GM12801 (cell line): Measurements from ENCODE around the gene PCDHA4.

Source experiments
- TF ChIP-seq, protein P1 (sequence below): IDR thresholded peaks from one replicate; pipeline ENCODE4 v1.5.1; 2011; ENCODE audit warnings: control low read depth; ENCODE audit not compliant: insufficient read length; ENCODE audit errors: extremely low read depth

PCDHA4 gene

DNA sequence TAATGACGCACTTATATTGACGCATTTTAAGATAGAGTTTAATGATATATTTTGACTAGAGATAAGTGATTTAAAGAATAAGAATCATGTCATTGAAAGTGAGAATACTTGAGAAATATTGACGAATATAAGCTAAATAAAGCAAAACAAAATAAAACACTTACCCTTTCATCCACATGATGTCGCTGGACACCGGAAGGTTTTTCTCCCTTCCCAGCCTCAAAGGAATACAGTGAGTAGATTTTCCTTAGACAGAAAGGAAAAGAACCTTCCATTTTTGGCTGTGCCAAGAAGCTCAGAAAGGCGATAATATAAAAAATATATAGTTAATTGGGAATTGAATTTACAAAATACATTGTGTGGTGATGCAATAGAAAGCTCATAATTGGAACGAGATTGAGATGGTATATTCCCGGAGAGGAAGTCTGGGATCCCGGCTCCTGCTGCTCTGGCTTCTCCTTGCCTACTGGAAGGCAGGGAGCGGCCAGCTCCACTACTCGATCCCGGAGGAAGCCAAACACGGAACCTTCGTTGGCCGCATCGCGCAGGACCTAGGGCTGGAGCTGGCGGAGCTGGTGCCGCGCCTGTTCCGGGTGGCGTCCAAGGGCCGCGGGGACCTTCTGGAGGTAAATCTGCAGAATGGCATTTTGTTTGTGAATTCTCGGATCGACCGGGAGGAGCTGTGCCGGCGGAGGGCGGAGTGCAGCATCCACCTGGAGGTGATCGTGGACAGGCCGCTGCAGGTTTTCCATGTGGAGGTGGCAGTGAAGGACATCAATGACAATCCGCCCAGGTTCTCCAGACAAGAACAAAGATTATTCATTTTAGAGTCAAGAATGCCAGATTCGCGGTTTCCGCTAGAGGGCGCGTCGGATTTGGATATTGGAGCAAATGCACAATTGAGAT, 14.8 kb downstream of the PCDHA4 start, which contains the start of gene PCDHA5:
TSS of gene PCDHA5 (plus strand) at position 239 of the 906 bp plus-strand sequence.
- TF ChIP-seq, protein P1, sequence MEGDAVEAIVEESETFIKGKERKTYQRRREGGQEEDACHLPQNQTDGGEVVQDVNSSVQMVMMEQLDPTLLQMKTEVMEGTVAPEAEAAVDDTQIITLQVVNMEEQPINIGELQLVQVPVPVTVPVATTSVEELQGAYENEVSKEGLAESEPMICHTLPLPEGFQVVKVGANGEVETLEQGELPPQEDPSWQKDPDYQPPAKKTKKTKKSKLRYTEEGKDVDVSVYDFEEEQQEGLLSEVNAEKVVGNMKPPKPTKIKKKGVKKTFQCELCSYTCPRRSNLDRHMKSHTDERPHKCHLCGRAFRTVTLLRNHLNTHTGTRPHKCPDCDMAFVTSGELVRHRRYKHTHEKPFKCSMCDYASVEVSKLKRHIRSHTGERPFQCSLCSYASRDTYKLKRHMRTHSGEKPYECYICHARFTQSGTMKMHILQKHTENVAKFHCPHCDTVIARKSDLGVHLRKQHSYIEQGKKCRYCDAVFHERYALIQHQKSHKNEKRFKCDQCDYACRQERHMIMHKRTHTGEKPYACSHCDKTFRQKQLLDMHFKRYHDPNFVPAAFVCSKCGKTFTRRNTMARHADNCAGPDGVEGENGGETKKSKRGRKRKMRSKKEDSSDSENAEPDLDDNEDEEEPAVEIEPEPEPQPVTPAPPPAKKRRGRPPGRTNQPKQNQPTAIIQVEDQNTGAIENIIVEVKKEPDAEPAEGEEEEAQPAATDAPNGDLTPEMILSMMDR = no peak

DNA sequence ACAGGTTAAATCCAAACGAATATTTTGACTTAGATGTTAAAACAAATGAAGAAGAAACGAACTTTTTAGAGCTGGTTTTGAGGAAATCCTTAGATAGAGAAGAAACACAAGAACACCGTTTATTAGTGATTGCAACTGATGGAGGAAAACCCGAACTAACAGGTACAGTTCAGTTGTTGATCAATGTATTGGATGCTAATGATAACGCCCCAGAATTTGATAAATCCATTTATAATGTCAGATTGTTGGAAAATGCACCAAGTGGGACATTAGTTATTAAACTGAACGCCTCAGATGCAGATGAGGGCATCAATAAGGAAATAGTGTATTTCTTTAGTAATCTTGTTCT, 15.4 kb downstream of the PCDHA4 start:
- TF ChIP-seq, protein P1 = no peak

DNA sequence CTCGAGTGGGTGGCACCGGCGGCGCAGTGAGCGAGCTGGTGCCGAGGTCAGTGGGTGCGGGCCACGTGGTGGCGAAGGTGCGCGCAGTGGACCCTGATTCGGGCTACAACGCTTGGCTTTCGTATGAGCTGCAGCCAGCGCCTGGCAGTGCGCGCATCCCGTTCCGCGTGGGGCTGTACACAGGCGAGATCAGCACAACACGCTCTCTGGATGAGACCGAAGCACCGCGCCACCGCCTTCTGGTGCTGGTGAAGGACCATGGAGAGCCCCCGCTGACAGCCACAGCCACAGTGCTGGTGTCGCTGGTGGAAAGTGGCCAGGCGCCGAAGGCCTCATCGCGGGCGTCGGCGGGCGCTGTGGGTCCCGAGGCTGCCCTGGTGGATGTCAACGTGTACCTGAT, 16.6 kb downstream of the PCDHA4 start:
- TF ChIP-seq, protein P1 = no peak

DNA sequence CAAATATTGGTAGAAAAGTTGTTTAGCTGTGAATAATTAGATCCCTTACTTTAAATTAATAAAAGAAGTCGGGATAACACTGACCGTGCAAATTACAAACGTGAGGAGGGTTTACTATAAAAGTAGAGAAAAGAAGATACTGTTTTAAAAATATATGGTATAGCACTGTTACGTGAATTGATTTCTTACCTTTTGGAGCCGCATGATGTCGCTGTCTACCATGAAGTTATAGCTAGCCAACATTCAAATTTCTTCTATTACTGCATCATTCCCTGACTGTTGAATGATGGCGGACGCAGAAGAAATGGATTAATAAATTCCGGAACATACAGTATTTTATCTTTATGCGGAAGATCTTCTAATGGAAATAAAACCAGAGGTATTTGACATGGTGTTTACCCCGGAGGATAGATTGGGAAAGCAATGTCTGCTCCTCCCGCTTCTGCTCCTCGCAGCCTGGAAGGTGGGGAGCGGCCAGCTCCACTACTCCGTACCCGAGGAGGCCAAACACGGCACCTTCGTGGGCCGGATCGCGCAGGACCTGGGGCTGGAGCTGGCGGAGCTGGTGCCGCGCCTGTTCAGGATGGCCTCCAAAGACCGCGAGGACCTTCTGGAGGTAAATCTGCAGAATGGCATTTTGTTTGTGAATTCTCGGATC, 21.0 kb downstream of the PCDHA4 start, which contains the start of gene PCDHA6:
TSS of gene PCDHA6 (plus strand) at position 257 of the 658 bp plus-strand sequence. CDS start at position 389, 132 bp downstream.
- TF ChIP-seq, protein P1 = no peak

DNA sequence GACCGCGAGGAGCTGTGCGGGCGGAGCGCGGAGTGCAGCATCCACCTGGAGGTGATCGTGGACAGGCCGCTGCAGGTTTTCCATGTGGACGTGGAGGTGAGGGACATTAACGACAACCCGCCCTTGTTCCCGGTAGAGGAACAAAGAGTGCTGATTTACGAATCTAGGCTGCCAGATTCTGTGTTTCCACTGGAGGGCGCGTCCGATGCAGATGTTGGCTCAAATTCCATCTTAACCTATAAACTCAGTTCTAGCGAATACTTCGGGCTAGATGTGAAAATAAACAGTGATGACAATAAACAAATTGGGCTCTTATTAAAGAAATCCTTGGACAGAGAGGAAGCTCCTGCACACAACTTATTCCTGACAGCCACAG, 21.5 kb downstream of the PCDHA4 start:
- TF ChIP-seq, protein P1 = no peak

DNA sequence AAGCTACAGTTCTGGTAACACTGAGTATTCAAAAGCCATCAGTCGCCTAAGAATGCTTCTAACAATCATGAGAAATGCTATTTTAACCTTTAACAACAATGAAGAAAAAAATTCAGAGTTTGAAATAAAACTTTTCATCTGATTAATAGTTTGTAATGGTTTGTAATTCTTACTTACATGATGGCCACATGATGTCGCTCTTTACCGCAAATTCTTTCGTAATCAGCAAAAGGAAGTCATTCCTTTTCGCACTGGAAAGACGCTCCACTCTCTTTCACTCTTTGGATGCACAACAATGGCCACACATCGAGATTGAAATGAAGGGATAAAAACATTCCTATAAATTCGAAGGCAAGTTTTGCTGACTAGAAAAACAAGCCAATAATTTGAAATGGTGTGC, 27.1 kb downstream of the PCDHA4 start, which contains the start of gene PCDHA7:
TSS of gene PCDHA7 (plus strand) at position 277 of the 400 bp plus-strand sequence. CDS start at position 392, 115 bp downstream.
- TF ChIP-seq, protein P1 = no peak

DNA sequence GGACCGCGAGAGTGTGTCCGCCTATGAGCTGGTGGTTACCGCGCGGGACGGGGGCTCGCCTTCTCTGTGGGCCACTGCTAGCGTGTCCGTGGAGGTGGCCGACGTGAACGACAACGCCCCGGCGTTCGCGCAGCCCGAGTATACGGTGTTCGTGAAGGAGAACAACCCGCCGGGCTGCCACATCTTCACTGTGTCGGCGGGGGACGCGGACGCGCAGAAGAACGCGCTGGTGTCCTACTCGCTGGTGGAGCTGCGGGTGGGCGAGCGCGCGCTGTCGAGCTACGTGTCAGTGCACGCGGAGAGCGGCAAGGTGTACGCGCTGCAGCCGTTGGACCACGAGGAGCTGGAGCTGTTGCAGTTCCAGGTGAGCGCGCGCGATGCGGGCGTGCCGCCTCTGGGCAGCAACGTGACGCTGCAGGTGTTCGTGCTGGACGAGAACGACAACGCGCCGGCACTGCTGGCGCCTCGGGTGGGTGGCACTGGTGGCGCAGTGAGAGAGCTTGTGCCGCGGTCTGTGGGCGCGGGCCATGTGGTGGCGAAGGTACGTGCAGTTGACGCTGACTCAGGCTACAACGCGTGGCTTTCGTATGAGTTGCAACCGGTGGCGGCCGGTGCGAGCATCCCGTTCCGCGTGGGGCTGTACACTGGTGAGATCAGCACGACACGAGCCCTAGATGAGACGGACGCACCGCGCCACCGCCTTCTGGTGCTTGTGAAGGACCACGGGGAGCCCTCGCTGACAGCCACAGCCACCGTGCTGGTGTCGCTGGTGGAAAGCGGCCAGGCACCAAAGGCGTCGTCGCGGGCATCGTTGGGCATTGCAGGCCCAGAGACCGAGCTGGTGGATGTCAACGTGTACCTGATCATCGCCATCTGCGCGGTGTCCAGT, 29.0 kb downstream of the PCDHA4 start:
- TF ChIP-seq, protein P1 = no peak
